BJ (cell line): ENCODE data around the gene LAMA2. TPM values are rescaled to one million over a fixed set of nuclear protein-coding genes. Genes with fewer than 3 reads are reported as not detected.

ENCODE experiments used
- CTCF ChIA-PET: fragments of 350-600 bp; formaldehyde crosslinking; extraction: SDS; loops from one replicate; lab custom pipeline; 2021; ENCODE audit warnings: antibody characterized with exemption, inconsistent platforms; lab: Yijun Ruan, JAX
- POLR2A ChIA-PET: fragments of 300-600 bp; sonication (Branson Sonifier 250); formaldehyde crosslinking; extraction: SDS; loops from one replicate; lab custom pipeline; 2021; ENCODE audit warnings: antibody characterized with exemption; lab: Charles Lee
- DNase-seq: peaks from one replicate; pipeline ENCODE4 v3.0.0-alpha.2; 2011; ENCODE audit warnings: low read depth
- H3K27me3 ChIP-seq: 2 replicates; pipeline ENCODE4 v1.6.0; 2011; ENCODE audit warnings: low read length; ENCODE audit not compliant: control insufficient read depth, insufficient read depth
- H3K36me3 ChIP-seq: 2 replicates; pipeline ENCODE4 v1.5.1; 2011; ENCODE audit warnings: low read length; ENCODE audit not compliant: control insufficient read depth, insufficient read depth
- H3K4me3 ChIP-seq: 2 replicates; pipeline ENCODE4 v1.5.1; 2011; ENCODE audit warnings: low read depth, mild to moderate bottlenecking, control low read depth, low read length
- polyA plus RNA-seq: library from polyadenylated mRNA; depleted of rRNA; stranded (reverse); fragments of >200 nt; gene quantifications from 2 replicates; pipeline ENCODE4 v1.2.3, GENCODE V29; 2011
- TF ChIP-seq, protein P1 (sequence below): IDR thresholded peaks from 2 replicates; pipeline ENCODE4 v1.5.1; 2011; ENCODE audit warnings: low read depth, mild to moderate bottlenecking, control low read depth, inconsistent platforms, low read length, moderate library complexity; ENCODE audit not compliant: insufficient read depth

Gene LAMA2
- polyA plus RNA-seq, 1 experiment = 50.0 TPM

DNA sequence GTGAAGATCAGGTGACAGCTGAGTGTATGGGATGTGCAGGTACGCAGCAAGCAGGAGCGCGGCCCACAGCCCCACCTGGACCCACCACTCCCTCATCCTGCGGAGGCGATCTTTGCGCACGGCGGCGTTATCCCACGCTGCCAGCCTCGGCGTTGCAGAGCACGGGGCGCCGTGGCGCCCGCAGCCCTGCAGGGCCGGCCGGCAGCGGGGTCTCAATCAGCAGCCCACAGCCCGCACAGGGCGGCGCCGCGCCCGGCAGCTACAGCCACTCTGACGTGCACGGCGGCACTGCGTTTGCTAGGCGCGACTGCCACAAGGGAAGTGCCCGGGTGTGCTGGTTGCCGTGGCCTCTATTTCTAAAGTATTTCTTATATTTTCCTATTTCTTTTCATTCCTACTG lies 46.9 kb downstream of the LAMA2 start:
- no peak overlapping the region for H3K4me3 ChIP-seq
- ChIA-PET POLR2A (interaction anchor here (0.6 kb wide), 1 partner anchor 10 kb away, joined by 3 read pairs; no protein-coding TSS in a partner anchor), CTCF (no interaction called here)
- no peaks in the 10 kb centered on the region for H3K36me3 ChIP-seq
- TF ChIP-seq, protein P1, sequence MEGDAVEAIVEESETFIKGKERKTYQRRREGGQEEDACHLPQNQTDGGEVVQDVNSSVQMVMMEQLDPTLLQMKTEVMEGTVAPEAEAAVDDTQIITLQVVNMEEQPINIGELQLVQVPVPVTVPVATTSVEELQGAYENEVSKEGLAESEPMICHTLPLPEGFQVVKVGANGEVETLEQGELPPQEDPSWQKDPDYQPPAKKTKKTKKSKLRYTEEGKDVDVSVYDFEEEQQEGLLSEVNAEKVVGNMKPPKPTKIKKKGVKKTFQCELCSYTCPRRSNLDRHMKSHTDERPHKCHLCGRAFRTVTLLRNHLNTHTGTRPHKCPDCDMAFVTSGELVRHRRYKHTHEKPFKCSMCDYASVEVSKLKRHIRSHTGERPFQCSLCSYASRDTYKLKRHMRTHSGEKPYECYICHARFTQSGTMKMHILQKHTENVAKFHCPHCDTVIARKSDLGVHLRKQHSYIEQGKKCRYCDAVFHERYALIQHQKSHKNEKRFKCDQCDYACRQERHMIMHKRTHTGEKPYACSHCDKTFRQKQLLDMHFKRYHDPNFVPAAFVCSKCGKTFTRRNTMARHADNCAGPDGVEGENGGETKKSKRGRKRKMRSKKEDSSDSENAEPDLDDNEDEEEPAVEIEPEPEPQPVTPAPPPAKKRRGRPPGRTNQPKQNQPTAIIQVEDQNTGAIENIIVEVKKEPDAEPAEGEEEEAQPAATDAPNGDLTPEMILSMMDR = no peak
- H3K27me3 ChIP-seq = no peaks in the 10 kb centered on the region
- no peak for DNase-seq

DNA sequence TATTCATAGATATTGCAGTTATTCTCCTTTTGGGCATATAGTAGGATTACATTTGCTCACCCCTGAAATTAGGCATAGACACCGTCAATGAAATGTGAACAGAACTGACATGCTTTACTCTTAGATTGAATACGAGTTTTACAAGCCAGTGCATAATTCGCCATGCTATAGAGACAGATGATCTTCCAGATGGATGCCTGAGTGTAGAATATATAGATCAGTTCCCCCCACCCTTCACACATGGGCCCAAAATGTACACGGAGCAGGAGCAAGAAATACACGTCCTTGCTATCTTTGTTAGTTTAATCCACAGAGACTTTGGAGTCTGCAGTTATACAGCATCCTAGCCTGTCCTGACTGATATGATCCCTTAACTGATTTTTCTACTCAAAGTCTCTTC lies 47.4 kb downstream of the LAMA2 start:
- TF ChIP-seq, protein P1 = no peak
- Histone ChIP-seq H3K27me3 (no peaks in the 10 kb centered on the region), H3K36me3 (no peaks in the 10 kb centered on the region), H3K4me3 (no peak overlapping the region)
- ChIA-PET POLR2A (no interaction called here), CTCF (no interaction called here)
- DNase-seq = no peak

DNA sequence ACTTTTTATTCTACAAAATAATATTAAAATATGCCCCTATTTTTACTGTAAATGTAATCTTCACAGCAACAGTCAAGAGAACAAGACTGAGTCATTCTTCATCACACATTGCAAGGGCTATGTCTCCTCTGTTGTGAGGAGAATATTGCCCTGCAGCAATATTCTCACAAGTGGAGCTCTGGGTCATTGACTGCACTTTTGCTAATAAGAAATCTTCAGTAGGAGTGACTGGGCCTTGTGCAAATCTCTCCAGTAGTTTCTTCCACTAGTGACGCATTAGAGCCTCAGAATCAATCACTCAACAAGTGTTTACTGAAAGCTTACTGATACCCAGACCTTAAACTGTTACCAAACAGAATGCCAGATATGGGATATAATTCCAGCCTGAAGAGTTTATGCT lies 49.1 kb downstream of the LAMA2 start:
- Histone ChIP-seq H3K36me3 (no peaks in the 10 kb centered on the region), H3K4me3 (no peak overlapping the region), H3K27me3 (no peaks in the 10 kb centered on the region)
- TF ChIP-seq, protein P1 = no peak
- CTCF ChIA-PET = no interaction called here
- DNase-seq = peak; percentile 24
- POLR2A ChIA-PET = no interaction called here

DNA sequence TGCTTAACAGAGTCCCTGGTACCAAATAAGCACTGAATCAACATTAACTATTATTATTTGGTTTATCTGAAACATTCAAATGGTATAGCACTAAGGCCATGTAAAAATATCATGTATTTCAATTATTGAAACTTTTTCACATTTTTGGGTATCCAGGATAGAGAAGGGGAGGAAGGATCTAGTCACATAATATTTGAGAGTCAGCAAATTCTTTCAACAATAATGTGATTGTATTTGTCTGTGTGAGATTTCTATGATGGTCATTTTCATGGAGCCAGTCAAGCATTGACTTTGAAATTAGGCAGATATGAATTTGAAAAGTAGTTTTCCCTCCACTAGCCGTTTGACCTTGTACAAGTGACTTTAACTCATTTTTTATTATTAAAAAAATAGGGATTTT lies 67.9 kb downstream of the LAMA2 start:
- DNase-seq = no peak
- no peak overlapping the region for H3K4me3 ChIP-seq
- no peaks in the 10 kb centered on the region for H3K36me3 ChIP-seq
- TF ChIP-seq, protein P1 = no peak
- POLR2A ChIA-PET = no interaction called here
- CTCF ChIA-PET = no interaction called here
- H3K27me3 ChIP-seq = no peaks in the 10 kb centered on the region

DNA sequence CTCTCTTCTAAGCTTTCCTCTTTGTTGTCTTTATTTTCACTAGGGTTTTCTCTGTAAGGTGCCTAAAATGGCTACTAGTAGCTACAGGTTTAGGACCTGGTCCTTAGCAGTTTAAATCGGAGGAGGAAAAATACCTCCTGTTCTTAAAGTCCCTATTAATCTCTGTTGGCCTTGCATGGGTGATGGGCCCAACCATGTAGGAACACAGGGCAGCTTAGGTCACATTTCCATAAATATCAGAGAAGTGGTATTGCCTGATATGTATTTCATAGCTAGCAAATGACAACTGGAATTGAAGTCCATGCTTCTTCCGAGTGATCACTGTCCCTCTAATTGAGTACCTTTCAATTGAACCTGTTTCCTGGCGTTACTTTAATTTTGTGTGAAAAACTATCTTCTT lies 70.0 kb downstream of the LAMA2 start:
- CTCF ChIA-PET = interaction anchor here (0.9 kb wide), 1 partner anchor 9 kb away, joined by 3 read pairs; no protein-coding TSS in a partner anchor
- H3K27me3 ChIP-seq = no peaks in the 10 kb centered on the region
- H3K4me3 ChIP-seq = no peak overlapping the region
- no peak for DNase-seq
- TF ChIP-seq, protein P1 = no peak
- POLR2A ChIA-PET = no interaction called here
- no peaks in the 10 kb centered on the region for H3K36me3 ChIP-seq
